ENCODE results near the gene NEK5. TPM values are rescaled to one million over a fixed set of nuclear protein-coding genes. Genes with fewer than 3 reads are reported as not detected.

Gene NEK5
- total RNA-seq, 2 experiments from 2014 or later, result 0.22 TPM; not detected in 1

GRCh38 chr13:51993713-51994112 is 135.2 kb downstream of the NEK5 start:
- Histone ChIP-seq H3K9me2 (ENCODE audit: insufficient read depth, low read length) (no peaks in the 10 kb centered on the region), H3K36me3 (ENCODE audit: insufficient read depth, low read length) (no peaks in the 10 kb centered on the region), H4K20me1 (ENCODE audit: insufficient read depth, low read length) (no peaks in the 10 kb centered on the region; the same call in 1 of the 2 replicates), H2AFZ (ENCODE audit: low read length) (no peak overlapping the region), H3K9me3 (ENCODE audit: low read length) (no peaks in the 10 kb centered on the region), H3K27ac (ENCODE audit: low read depth, low read length, poor library complexity, severe bottlenecking) (no peak overlapping the region), H3K4me3 (ENCODE audit: low read depth, low read length, poor library complexity, severe bottlenecking) (no peak overlapping the region), H3K79me2 (ENCODE audit: insufficient read depth, low read depth, low read length) (no peaks in the 10 kb centered on the region), H3K4me2 (ENCODE audit: low read length) (no peak overlapping the region), H3K4me1 (ENCODE audit: insufficient read depth, low read length, poor library complexity, severe bottlenecking) (no peaks in the 10 kb centered on the region)
- TF ChIP-seq EZH2phosphoT487 (IDR thresholded peaks at IDR 0.05; ENCODE audit: borderline replicate concordance, low read depth, low read length), result no peak
- TF ChIP-seq, protein P1, sequence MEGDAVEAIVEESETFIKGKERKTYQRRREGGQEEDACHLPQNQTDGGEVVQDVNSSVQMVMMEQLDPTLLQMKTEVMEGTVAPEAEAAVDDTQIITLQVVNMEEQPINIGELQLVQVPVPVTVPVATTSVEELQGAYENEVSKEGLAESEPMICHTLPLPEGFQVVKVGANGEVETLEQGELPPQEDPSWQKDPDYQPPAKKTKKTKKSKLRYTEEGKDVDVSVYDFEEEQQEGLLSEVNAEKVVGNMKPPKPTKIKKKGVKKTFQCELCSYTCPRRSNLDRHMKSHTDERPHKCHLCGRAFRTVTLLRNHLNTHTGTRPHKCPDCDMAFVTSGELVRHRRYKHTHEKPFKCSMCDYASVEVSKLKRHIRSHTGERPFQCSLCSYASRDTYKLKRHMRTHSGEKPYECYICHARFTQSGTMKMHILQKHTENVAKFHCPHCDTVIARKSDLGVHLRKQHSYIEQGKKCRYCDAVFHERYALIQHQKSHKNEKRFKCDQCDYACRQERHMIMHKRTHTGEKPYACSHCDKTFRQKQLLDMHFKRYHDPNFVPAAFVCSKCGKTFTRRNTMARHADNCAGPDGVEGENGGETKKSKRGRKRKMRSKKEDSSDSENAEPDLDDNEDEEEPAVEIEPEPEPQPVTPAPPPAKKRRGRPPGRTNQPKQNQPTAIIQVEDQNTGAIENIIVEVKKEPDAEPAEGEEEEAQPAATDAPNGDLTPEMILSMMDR (conservative IDR thresholded peaks at IDR 0.05; ENCODE audit: low read length), result no peak
- CTCF ChIA-PET (ENCODE audit: unreplicated experiment), result no interaction called here
- no TSS peak for BruUV-seq (replicated peaks)
- intact Hi-C loops (cut with micrococcal nuclease; ENCODE audit: unreplicated experiment), result no loop called here
- POLR2A ChIA-PET, result interaction anchor here (0.8 kb wide), 1 partner anchor 104 kb away, joined by 4 read pairs; no protein-coding TSS in a partner anchor
- no peak for DNase-seq (ENCODE audit: low spot score)

- H3K27ac ChIP-seq (ENCODE audit: low read depth, low read length, poor library complexity, severe bottlenecking), result no peak overlapping the region
- CTCF ChIA-PET (ENCODE audit: unreplicated experiment), result no interaction called here
- POLR2A ChIA-PET, result interaction anchor here (0.6 kb wide), 1 partner anchor 1298 kb away, joined by 3 read pairs; no protein-coding TSS in a partner anchor
- H3K4me1 ChIP-seq (ENCODE audit: insufficient read depth, low read length, poor library complexity, severe bottlenecking), result no peaks in the 10 kb centered on the region
- no peak overlapping the region for H3K4me2 ChIP-seq (ENCODE audit: low read length)
- no TSS peak for BruUV-seq (replicated peaks)
- no peak for DNase-seq (ENCODE audit: low spot score)
- no peaks in the 10 kb centered on the region for H3K79me2 ChIP-seq (ENCODE audit: insufficient read depth, low read depth, low read length)
- intact Hi-C loops (cut with micrococcal nuclease; ENCODE audit: unreplicated experiment), result no loop called here
- TF ChIP-seq, protein P1 (conservative IDR thresholded peaks at IDR 0.05; ENCODE audit: low read length), result no peak
- no peak for TF ChIP-seq EZH2phosphoT487 (IDR thresholded peaks at IDR 0.05; ENCODE audit: borderline replicate concordance, low read depth, low read length)
- no peaks in the 10 kb centered on the region for H3K9me3 ChIP-seq (ENCODE audit: low read length)
- H4K20me1 ChIP-seq (ENCODE audit: insufficient read depth, low read length), result no peaks in the 10 kb centered on the region
- H2AFZ ChIP-seq (ENCODE audit: low read length), result no peak overlapping the region
- H3K36me3 ChIP-seq (ENCODE audit: insufficient read depth, low read length), result no peaks in the 10 kb centered on the region
- no peaks in the 10 kb centered on the region for H3K9me2 ChIP-seq (ENCODE audit: insufficient read depth, low read length)
- H3K4me3 ChIP-seq (ENCODE audit: low read depth, low read length, poor library complexity, severe bottlenecking), result no peak overlapping the region
These were observed 139.8 kb downstream of the NEK5 start for GRCh38 chr13:51988988-51989618.

Other genes with a start within 250 kb of the NEK5 start
- gene ATP7B, start 117.6 kb downstream of the NEK5 start, total RNA-seq (2014; rRNA removed; shearing (Covaris generic)), result 0.39 and 0.76 TPM in 2 replicates
- gene ATP7B, start 117.6 kb downstream of the NEK5 start, total RNA-seq (2022), result 0.40 and 0.53 TPM in 2 replicates
- gene ALG11, start 116.7 kb downstream of the NEK5 start, total RNA-seq (2014; rRNA removed; shearing (Covaris generic)), result 11.6 and 14.1 TPM in 2 replicates
- gene ALG11, start 116.7 kb downstream of the NEK5 start, total RNA-seq (2022), result 19.4 and 25.0 TPM in 2 replicates
- 7.3 and 9.0 TPM in 2 replicates for gene UTP14C, start 104.4 kb downstream of the NEK5 start, total RNA-seq (2014; rRNA removed; shearing (Covaris generic))
- gene UTP14C, start 104.4 kb downstream of the NEK5 start, total RNA-seq (2022), result 10.0 and 11.5 TPM in 2 replicates
- 18.2 and 28.4 TPM in 2 replicates for gene NEK3, start 30.5 kb upstream of the NEK5 start, total RNA-seq (2014; rRNA removed; shearing (Covaris generic))
- gene NEK3, start 30.5 kb upstream of the NEK5 start, total RNA-seq (2022), result 32.2 and 37.0 TPM in 2 replicates

Data from OCI-LY7 (cell line).